NOMO-1 treated with DMSO at 0.1 percent for 48 hours (cell line): ENCODE data around the gene RALBP1.
"Not testable (repeated sequence)": the region's sequence is repeated elsewhere in the genome, so short reads cannot be mapped to it uniquely, and the experiment has no call there.

Source experiments
- DNase-seq: peaks from one replicate; lab custom pipeline; 2025; ENCODE audit not compliant: unreplicated experiment; lab: John Stamatoyannopoulos, UW

Gene RALBP1

DNA sequence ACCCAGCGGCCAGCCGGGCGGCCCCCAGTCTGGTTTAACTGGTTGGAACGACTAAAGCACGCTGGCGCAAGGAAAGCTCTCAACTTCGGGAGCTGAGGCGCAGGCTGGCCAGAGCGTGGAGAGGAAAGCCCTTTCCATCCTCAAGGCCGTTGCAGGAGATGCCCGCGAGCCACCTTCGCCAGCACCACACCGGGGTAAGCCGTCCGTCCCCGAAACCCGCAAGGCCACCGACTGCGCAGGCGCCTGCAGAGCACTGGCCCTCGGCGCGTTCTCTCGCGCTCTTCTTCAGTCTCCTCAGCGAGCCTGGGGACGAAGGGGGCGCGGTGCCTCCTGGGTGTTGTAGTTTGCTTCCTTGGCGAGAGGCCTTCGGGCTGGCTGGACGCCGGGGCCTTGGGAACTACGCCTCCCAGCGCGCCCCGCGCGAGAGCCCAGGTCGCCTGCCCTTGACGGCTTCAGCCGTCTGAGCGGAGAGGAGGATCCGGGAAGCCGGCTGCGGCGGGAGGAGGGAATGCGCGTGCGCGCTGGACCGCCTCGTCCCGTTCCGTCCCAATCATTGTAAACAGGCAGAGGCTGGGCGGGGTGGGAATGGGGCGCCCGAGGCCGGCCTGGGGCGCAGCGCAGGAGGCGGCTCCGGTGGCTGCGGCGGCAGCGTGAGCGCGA is at the start of gene RALBP1:
Gene RALBP1 (plus strand): TSS at position 531 of the 660 bp plus-strand sequence. CDS start 37,533 bp downstream, outside the sequence.
- peak; percentile 98 for DNase-seq

DNA sequence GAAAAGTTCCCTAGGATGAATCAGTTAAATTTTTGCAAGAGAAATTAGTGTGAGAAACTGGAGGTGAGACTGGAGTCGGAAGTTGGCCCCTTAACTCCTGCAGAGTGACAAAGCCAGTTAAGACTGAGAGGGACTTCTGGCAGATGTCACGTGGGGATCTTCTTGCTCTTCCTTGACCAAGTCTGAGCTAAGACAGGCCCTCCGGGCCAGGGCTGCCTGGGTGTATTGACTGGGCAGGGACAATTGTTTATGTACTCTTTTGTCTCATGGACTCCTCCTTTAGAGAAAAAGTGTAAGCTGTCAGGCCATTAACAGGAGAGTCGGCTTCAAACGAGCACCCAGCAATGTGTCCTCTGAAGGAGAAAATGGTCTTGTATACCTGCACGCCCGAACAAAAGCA is 48.6 kb upstream of the RALBP1 start:
- DNase-seq, result no peak

DNA sequence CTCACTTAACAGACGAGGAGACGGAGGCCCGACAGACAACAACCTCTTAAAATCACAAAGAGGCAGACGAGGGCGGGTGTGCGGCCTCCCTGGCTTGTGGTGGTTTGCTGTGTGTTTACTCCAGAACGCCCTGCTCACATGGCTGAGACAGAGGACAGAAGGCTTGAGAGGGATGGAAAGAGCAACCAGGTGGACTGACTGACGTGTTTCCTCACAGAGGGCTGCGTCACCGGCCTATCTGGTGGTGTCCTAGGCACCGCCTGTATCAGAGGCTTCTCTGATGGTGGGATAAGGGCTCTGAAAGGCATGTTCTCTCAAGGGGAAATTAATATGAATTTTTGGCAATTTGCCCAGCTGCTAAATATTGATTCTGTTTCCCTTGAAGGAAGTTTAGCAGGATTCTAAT is 47.0 kb upstream of the RALBP1 start:
- no peak for DNase-seq

DNA sequence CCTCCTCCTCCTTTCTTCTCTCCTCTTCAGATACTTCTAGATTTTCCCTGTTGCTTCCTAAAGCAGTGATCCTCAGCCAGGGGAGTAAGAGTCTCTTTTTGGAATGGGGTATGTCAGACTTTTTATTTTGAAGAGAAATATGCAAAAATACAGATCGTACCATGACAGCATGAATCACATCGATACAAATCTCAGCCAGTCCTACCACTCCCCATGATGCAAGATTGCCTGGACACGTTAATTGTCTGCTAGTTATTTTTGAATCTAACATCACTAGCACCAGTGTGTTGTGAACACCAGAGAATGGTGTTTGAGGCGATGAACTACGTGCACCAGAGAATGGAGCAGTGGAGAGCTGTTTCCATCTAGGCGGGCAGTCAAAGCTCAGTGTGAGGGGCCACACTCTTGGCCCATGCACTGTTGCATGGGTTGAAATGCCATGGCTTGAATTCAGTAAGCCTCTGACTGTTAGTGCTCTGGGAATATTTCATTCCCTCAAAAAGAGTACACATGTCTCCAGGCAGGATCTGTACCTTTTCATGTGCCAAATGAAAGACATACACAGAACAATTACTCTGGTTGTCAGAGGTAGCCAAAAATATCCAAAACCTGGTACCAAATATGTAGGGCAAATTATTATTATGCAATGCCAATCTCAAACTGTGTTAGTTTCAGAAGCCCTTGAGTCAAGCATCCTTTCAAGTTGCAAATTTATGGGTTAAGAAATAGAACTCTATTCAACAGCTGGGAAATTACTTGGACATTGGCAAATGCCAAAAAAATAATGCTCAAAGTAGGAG is 46.3 kb upstream of the RALBP1 start:
- DNase-seq, result no peak

DNA sequence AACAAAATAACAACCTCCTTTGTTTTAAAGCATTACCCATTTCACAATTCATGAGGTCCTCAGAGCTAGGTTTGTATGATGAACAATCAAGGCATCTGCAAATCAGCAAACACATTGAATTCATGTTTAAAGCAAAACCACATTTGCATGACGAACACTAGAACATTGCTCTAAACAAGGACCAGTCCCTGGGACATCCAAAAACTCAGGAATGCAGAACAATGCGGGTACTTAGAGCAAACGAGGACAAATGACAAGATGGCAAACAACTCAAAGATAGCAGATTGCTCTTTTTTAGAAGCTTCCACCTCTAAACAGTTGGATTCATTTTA is 45.7 kb upstream of the RALBP1 start:
- DNase-seq, result no peak

DNA sequence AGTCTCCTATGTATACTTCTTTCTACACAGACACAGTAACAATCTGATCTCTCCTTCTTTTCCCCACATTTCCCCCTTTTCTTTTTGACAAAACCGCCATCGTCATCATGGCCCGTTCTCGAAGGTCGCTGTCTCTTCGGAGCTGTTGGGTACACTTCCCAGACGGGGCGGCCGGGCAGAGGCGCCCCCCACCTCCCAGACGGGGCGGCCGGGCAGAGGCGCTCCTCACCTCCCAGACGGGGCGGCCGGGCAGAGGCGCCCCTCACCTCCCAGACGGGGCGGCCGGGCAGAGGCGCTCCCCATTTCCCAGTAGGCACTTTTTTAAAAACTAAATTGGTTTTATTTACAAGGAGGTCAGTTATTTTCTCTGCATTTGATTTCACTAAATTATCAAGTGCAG is 45.0 kb upstream of the RALBP1 start:
- not testable (repeated sequence) for DNase-seq

DNA sequence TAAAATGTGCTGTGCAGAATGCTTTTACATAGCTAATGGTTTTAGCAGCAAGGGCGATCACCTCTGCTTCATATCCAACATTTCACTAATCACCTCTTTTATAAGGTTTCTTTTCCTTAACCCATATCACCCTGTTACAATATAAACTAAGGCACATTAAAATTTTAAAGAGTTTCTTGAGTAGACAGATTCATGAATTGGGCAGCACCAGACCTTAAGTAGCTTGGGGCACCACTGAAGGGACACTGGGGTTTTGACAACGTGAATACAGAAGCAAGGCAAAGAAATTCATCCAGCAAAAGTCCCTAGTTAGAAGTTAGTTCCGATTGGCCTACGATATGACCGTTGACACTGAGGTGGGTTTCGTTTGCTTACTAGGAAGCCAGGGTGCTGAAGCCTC is 44.0 kb upstream of the RALBP1 start:
- no peak for DNase-seq

DNA sequence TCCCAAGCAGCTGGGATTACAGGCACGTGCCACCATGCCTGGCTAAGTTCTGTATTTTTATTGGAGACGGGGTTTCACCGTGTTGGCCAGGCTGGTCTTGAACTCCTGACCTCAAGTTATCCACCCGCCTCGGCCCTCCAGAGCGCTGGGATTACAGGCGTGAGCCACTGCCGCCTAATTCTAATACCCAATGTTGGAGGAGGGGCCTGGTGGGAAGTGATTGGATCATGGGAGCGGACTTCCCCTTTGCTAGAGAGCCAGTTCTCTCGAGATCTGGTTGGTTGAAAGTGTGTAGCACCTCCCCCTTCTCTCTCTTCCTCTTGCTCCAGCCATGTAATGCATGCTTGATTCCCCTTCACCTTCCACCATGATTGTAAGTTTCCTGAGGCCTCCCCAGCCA is 42.2 kb upstream of the RALBP1 start:
- not testable (repeated sequence) for DNase-seq

DNA sequence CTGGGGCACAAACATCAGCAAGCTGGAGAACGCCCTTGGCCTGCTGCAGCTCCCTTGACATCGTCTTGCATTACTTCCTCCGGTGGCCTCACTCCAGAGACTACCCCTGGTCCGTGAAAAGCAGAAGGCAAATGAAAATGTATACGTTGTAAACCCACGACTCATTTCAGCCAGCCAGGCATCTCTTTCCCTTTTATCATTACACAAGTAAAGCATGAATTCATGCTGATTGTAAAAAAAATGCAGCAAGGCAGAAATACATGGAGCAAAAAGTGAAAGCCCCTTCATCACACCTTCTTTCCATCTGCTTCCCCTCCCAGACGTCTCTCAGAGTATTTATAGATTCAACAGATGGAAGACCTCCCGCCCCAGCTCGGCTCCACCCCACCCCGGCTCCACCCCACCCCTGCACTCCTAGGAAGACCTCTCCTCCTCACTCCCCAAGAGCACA is 41.6 kb upstream of the RALBP1 start:
- DNase-seq, result no peak

DNA sequence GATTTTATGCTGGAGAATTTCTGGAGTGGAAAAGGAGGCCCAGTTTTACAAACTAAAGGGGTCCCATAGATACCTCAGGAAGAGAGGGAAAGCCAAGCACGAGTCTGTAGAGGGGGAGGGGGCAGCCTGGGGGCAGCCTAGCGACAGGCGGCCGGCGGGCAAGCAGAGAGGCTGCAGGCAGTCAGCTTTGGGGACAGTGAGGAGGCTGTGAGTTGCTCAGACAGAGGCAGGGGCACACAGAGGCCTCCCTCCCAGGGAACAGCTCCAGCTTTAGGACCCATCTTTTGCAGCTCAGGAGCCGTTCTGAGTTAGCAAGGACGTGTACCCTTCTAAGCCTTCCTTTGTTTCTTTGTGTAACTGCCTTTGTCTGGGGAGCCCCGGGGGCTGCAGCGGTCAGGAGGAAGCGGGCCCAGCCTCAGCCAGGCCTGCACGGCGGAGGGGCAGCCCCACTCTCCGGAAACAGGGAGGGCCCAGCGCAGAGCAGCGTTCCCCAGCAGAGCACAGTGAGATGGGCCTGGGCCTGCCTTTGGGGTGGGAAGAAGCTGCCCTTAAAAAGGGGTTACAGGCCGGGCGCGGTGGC is 41.1 kb upstream of the RALBP1 start:
- DNase-seq, result no peak

DNA sequence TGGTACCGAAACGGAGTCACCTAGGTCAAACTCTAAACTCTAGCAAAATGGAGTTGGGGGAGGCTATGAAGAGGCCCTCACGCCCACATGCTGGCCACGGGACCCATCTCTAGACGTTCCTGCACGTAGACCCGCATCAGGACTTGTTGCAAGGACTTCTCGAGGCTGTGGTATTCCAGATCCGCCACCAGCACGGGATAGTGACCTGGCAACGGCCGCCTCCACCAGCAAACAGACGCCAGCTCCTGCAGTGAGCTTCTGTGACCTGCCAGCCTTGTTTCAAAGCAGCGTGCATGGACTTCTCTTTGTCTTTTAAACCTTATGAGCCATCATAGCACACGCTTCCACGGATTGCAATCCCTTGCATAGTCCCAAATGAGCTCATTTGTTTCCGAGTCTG is 40.3 kb upstream of the RALBP1 start:
- no peak for DNase-seq

DNA sequence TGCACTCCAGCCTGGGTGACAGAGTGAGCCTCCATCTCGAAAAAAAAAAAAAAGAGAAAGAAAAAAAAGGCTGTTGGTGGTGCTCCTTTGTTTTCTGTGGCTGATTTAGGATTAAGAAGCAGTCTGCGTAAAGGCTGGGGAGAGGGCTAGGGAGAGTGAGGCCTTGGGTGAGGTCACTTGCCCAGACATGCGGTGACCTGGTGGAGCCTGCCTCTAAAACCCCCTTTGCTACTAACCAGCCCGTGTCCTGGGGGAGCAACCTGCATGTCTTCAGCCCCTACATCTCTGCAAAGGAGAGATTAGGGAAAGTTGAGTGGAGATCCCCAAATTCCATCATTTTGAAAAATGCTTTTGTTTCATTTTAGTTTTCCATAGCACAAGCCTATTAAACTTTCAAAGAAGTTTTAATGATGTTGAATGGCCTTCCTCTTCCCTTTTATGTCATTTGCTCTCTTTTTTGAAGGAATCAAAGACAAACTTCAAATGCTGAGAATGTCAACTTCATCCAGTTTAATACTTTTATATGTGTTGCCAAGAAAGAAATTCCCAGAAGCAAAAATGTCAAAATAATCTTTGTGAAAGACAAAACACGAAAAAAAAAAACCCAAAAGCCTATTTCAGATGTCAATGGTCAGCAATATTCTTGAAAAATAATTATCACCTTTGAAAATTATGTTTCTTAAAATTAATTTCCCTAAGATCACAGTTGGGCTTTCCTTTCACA is 38.9 kb upstream of the RALBP1 start:
- DNase-seq, result no peak

DNA sequence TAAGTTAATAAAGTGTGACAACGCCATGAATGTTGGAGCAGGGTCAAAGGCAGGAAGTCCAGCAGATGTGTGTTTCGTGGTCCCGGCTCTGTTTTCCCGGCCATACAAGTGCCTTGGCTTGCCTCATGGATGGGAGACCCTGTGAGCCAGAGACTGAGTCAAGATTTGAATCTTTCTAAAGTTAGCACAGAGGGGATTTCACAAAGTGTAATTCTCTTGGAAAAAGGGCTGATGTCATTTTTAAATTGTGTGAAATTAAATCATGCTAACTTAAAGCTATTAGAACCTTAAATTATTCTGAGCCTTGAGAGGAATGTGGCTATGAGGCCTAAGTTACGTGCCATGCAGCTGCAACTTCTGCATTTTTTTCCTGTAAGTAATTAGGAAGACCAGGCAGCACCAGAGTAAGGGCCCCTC is 38.3 kb upstream of the RALBP1 start:
- DNase-seq, result no peak

DNA sequence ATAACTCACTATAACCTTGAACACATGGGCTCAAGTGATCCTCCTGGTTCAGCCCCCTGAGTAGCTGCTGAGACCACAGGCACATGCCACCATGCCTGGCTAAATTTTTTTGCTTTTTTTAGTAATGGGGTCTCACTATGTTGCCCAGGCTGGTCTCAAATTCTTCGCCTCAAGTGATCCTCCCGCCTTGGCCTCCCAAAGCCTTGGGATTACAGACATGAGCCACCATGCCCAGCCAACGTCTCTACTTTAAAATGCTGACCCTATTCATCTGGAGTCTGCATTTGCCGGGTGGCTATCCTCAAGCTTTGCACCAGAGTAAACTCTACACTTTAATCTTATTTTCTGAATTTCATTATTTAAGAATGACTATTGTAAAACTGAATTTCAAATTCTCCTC is 37.6 kb upstream of the RALBP1 start:
- DNase-seq, result no peak

DNA sequence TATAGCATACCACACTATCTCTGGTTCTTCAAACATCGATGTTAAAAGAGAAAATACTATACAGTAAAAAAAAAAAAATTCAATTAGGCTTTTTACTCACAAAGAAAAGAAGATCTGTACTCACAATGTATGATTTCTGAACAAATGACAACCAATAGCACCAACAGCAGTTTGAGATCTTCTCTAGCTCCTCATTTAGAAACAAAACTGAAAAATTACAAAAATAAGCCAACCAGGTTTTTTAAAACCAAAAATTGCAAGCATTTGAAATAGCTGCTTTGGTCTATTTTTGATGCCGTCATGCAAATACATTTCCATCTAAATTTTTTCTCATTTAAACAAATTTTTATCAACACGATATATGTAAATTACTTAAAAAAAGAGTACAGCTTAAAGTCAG is 34.3 kb upstream of the RALBP1 start:
- DNase-seq, result no peak

DNA sequence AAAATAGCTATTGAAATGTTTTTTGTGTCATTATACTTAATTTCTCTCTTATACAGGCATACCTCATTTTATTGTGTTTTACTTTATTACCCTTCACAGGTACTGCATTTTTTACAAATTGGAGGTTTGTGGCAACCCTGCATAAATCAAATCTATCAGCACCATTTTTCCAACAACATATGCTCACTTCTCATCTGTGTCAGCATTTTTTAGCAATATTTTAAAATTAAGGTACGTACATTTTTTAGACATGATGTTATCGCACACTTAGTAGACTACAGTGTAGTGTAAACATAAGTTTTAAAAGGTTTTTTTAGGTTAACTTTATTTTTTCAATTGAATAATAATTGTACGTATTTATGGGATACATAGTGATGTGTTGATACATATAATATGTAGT is 30.8 kb upstream of the RALBP1 start:
- no peak for DNase-seq

DNA sequence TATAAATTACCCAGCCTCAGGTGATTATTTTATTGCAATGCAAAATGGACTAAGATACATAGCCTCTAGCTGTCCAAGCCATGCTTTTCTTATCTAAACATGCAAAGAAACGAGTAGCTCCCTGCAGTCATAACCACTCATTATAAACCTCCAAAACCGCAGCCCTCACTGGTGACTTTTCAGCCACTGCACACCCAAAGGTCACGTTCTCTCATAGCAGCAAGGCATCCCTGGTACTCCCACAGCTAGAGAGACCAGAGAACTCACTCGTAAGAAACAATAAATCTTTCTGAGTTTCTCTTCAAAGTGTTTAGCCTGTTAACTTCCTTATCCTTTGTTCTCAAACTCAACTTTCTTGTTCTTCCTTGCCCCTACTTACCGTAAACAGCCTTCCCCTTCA is 28.5 kb upstream of the RALBP1 start:
- DNase-seq, result no peak

DNA sequence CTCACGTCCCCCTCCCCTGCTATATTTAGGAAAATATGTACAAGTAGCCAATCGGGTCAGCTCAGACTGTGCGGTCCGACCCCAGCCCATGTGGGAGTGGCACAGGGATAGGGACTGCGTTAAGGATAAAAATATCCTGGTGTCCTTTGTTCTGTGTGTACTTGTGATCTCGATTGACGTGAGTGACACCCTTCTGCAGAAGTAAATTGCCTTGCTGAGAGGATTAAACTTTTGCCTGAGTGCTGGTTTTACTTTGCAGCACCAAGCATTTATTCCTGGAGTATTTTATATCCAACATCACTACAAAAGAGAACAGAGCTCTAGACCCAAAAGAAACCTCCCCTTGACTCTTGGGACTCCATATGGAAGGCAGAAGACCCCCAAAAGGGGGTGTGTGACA is 28.0 kb upstream of the RALBP1 start:
- no peak for DNase-seq

DNA sequence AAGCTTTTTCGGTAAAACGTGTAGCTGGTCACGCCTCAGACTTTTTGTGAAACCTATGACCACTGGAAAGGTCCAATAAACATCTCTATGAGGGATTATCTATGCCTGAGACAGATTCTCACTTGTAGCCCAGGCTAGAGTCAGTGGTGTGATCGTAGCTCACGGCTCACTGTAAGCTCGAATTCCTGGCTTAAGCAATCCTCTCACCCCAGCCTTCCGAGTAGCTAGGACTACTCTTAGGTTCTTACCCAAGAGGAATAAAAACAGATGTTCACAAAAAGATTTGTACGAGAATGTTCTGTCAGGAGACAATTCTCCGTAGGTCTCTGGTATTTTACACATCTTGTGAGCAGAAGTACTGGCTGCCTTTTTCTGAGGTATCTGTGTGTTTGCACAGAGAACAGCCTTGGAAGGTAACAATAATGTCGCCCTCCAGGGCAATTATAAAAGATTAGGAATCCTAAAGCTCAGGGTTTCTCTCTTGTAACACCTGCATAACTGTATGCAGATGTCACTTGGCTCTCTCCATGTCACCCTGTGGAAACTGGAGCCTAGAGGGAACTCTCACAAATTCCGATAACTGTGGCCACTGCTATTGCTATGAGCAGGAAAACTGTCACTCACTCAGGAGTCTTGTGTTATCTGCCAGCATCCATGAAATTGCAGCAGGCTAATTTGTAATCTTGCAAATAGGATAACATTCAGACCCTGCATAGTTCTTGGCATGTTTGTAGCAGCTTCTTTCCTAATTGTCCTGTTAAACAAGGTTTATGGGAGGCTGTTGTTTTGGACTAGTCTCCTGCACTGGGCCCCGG is 25.5 kb upstream of the RALBP1 start:
- DNase-seq, result no peak

DNA sequence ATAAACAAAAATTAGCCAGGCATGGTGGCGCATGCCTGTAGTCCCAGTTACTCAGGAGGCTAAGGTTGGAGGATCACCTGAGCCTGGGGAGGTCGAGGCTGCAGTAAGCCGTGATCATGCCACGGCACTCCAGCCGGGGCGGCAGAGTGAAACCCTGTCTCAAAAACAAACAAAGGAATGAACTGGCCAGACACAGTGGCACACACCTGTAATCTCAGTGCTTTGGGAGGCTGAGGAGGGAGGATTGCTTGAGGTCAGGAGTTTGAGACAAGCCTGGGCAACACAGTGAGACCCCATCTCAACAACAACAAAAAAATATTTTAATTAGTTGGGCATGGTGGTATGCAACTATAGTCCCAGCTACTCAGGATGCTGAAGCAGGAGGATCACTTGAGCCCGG is 24.4 kb upstream of the RALBP1 start:
- not testable (repeated sequence) for DNase-seq

DNA sequence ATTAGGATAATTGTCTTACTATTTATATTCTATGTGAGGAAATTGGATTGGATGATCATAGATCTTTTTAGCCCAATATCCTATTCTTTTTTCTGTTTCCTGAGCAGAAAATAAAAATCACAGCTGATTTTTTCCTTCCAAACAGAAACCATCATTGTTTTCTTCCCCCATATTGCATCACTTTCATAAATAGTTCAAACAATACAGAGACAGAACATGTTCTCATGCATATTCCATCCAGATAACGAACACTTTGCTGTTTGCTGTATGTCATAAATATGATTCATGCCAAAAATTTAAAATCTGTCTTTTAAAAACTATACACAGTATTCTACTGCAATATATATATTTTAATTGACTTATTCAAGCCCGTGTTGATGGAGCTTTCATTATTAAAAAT is 22.0 kb upstream of the RALBP1 start:
- DNase-seq, result no peak
